ENCODE measurements around the gene RBM10.

The RBM10 gene

GRCh38 chrX:47209508-47210238 lies 64.7 kb downstream of the RBM10 start:
- no peak for DNase-seq (ENCODE audit: low read depth)
- no peak for TF ChIP-seq CTCF (IDR thresholded peaks at IDR 0.05; ENCODE audit: low read depth, low read length, missing control alignments)
- no peak overlapping the region for H3K4me3 ChIP-seq (ENCODE audit: low read depth, low read length)

- DNase-seq (ENCODE audit: low read depth): no peak
- TF ChIP-seq CTCF (IDR thresholded peaks at IDR 0.05; ENCODE audit: low read depth, low read length, missing control alignments): no peak
- no peak overlapping the region for H3K4me3 ChIP-seq (ENCODE audit: low read depth, low read length)
Observed at GRCh38 chrX:47210661-47211425, 65.8 kb downstream of the RBM10 start.

DNA sequence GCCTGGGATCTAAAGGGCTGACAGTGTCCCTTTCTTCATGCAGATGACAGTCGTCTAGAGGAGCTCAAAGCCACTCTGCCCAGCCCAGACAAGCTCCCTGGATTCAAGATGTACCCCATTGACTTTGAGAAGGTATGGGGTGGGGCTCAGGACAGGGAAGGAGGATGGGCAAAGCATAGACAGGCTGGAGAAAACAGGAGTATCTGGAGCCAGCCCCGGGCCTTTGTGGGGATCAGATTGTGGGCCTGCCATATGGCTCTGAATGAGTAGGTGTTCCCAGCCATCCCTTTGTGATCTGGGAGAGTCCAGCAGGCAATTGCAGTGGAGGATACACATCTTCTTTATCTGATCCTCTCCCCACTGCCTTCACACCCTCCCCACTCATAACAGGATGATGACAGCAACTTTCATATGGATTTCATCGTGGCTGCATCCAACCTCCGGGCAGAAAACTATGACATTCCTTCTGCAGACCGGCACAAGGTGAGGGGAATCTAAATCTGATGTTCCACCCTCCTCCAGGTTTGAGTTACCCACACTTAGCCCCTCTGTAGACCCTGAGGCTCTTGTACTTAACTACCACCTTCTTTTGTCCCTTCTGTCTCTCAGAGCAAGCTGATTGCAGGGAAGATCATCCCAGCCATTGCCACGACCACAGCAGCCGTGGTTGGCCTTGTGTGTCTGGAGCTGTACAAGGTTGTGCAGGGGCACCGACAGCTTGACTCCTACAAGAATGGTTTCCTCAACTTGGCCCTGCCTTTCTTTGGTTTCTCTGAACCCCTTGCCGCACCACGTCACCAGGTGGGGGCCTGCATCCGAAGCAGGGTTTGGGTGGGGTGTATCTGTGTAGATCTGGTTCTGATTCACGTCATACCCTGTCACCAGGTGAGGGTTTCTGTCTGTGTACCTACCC lies 67.6 kb downstream of the RBM10 start:
- no peak for TF ChIP-seq CTCF (IDR thresholded peaks at IDR 0.05; ENCODE audit: low read depth, low read length, missing control alignments)
- DNase-seq (ENCODE audit: low read depth): no peak
- no peak overlapping the region for H3K4me3 ChIP-seq (ENCODE audit: low read depth, low read length)

DNA sequence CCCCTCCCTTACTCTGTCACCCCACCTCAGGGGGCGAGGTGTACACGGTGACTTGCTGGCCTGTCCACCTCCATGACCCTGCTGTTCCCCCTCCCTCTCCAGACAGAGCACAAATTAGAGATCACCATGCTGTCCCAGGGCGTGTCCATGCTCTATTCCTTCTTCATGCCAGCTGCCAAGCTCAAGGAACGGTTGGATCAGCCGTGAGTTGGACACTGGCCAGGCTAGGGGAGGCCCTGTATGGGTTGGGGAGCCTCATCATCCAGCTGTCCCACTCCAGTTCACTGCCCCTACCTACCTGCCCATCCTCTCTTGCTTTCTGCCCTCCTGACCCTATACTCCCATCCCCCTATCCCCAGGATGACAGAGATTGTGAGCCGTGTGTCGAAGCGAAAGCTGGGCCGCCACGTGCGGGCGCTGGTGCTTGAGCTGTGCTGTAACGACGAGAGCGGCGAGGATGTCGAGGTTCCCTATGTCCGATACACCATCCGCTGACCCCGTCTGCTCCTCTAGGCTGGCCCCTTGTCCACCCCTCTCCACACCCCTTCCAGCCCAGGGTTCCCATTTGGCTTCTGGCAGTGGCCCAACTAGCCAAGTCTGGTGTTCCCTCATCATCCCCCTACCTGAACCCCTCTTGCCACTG lies 69.5 kb downstream of the RBM10 start:
- TF ChIP-seq CTCF (IDR thresholded peaks at IDR 0.05; ENCODE audit: low read depth, low read length, missing control alignments): no peak
- no peak for DNase-seq (ENCODE audit: low read depth)
- H3K4me3 ChIP-seq (ENCODE audit: low read depth, low read length): no peak overlapping the region

DNA sequence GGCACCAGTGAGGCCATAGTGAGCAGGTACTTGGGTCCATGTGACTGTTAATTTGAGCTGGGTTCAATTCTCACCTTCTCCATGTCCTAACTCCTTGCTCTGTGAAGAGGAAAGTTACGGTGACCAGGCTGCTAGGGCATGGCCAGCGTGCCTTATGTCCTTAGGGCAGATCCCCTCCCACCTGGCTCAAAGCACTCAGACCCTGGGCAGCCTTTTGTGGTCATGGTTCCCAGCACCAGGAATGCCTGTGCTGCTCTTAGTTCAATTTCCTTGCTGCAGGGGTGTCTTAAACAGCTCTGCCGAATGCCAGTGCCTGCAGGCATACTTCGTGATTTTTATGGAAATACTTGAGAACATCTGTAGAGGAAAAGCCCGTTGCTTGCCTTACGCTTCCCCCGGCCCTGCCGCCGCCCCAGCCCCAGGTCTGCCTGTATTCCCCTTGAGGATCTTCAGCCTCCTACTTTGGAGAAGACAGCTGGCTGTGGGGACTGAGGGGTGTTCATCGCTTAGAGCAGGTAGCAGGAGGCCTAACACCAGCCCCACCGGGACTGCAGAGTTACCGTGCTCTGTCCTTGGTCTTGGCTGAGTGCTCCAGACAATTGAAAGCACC lies 70.4 kb downstream of the RBM10 start:
- H3K4me3 ChIP-seq (ENCODE audit: low read depth, low read length): no peak overlapping the region
- DNase-seq (ENCODE audit: low read depth): no peak

More for the DNA sequence above, 70.4 kb downstream of the RBM10 start:
- TF ChIP-seq CTCF (IDR thresholded peaks at IDR 0.05; ENCODE audit: low read depth, low read length, missing control alignments): no peak
